Activated T-helper 17 cell treated with anti-CD3 and anti-CD28 coated beads, Interleukin-2, amount 50 U/mL, for 72 hours (primary cell): Measurements from ENCODE around the gene FHAD1. TPM values are rescaled to one million over a fixed set of nuclear protein-coding genes. Genes with fewer than 3 reads are reported as not detected.

ENCODE experiments used
- ATAC-seq: fragments of 150-1000 bp; cut with Tn5 transposase; replicated peaks from 2 replicates; pipeline ENCODE4 v1.10.0; 2021; ENCODE audit warnings: mild to moderate bottlenecking, moderate library complexity
- H3K27ac Mint-ChIP-seq: one replicate; pipeline ENCODE4 v1.8.0; 2022; ENCODE audit warnings: mixed read lengths
- H3K27me3 Mint-ChIP-seq: one replicate; pipeline ENCODE4 v1.8.0; 2022; ENCODE audit warnings: mixed read lengths
- H3K36me3 Mint-ChIP-seq: one replicate; pipeline ENCODE4 v1.8.0; 2022; ENCODE audit warnings: low read depth, mild to moderate bottlenecking, mixed read lengths
- H3K4me1 Mint-ChIP-seq: one replicate; pipeline ENCODE4 v1.8.0; 2022; ENCODE audit warnings: mixed read lengths
- H3K4me3 Mint-ChIP-seq: one replicate; pipeline ENCODE4 v1.8.0; 2022; ENCODE audit warnings: mild to moderate bottlenecking, mixed read lengths
- H3K9me3 Mint-ChIP-seq: one replicate; pipeline ENCODE4 v1.8.0; 2022; ENCODE audit warnings: mixed read lengths
- total RNA-seq, 2 donors: library from RNA; stranded (reverse); gene quantifications; one replicate each; pipeline ENCODE4 v1.2.3, GENCODE V29; 2022

FHAD1 gene
- total RNA-seq, 2 donors from 2014 or later, result not detected

DNA sequence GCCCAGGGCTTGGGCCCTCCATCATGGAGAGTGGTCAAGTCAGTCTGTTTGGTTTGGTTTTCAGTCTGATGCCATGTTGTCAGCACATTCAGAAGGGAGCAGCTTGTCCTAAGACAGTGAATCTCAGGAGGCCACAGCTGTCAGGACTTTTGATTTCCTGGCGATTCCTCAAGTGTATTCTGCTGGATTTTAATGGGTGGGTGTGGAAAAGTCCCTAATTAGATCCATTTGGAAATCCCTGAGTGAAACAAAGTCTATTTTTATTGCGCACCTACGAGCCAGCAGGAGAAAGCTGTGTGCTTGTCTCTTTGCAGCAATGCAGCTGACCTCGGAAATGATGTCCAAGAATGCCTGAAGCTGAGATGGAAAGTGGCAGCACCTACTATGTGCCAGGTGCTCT, 21.6 kb upstream of the FHAD1 start:
- Mint-ChIP-seq H3K27me3 (peaks cover 11% of the 10 kb centered on the region), H3K4me1 (no peaks in the 10 kb centered on the region), H3K36me3 (no peaks in the 10 kb centered on the region), H3K4me3 (no peak overlapping the region), H3K9me3 (no peaks in the 10 kb centered on the region), H3K27ac (no peak overlapping the region)
- no peak for ATAC-seq

GRCh38 chr1:15226388-15227255, 20.4 kb upstream of the FHAD1 start:
- Mint-ChIP-seq H3K36me3 (no peaks in the 10 kb centered on the region), H3K4me1 (no peaks in the 10 kb centered on the region), H3K9me3 (no peaks in the 10 kb centered on the region), H3K27ac (no peak overlapping the region), H3K4me3 (no peak overlapping the region), H3K27me3 (peaks cover 8% of the 10 kb centered on the region)
- no peak for ATAC-seq

DNA sequence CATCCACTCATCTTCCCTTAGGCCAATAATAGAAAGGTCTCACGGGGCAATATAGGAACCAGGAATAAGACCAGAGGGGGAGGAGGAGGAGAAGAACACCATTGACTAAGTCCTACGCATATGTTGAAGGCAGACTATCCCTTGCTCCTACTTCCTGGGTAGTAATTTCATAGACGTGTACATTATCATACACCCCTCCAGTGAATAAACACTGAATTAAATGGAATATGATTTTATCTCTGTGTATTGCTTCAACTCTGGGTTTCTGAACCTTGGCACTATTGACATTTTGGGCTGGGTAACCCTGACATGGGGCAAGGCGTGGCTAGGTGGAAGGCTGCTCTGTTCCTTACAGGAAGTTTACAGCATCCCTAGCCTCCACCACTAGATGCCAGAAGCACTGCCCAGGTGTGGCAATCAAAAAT, 17.3 kb upstream of the FHAD1 start:
- no peaks in the 10 kb centered on the region for H3K36me3 Mint-ChIP-seq
- H3K9me3 Mint-ChIP-seq, result no peaks in the 10 kb centered on the region

GRCh38 chr1:15231714-15232201, 15.3 kb upstream of the FHAD1 start:
- no peaks in the 10 kb centered on the region for H3K36me3 Mint-ChIP-seq
- H3K4me3 Mint-ChIP-seq, result no peak overlapping the region
- ATAC-seq, result peak; percentile 98
- peak overlapping the region; percentile 42 for H3K27ac Mint-ChIP-seq
- H3K27me3 Mint-ChIP-seq, result peaks cover 17% of the 10 kb centered on the region
- H3K4me1 Mint-ChIP-seq, result peaks cover 5% of the 10 kb centered on the region
- H3K9me3 Mint-ChIP-seq, result no peaks in the 10 kb centered on the region

More for the DNA sequence above, 17.3 kb upstream of the FHAD1 start:
- no peak for ATAC-seq
- peaks cover 5% of the 10 kb centered on the region for H3K27me3 Mint-ChIP-seq
- H3K4me3 Mint-ChIP-seq, result no peak overlapping the region
- peaks cover 5% of the 10 kb centered on the region for H3K4me1 Mint-ChIP-seq
- no peak overlapping the region for H3K27ac Mint-ChIP-seq

DNA sequence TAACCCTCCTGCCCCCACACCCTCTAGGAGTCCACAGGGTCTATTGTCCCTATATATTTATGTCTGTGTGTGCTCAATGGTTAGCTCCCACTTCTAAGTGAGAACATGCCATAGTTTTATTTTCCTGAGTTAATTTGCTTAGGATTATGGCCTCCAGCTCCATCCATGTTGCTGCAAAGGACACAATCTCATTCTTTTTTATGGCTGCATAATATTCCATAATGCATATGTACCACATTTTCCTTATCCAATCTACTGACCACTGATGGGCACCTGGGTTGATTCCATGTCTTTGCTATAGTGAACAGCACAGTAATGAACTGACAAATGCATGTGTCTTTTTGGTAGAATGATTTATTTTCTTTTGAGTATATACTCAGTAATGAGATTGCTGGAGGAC, 13.3 kb upstream of the FHAD1 start:
- Mint-ChIP-seq H3K27me3 (peaks cover 24% of the 10 kb centered on the region), H3K9me3 (no peaks in the 10 kb centered on the region), H3K4me1 (peaks cover 5% of the 10 kb centered on the region), H3K27ac (no peak overlapping the region), H3K4me3 (no peak overlapping the region), H3K36me3 (no peaks in the 10 kb centered on the region)
- no peak for ATAC-seq

DNA sequence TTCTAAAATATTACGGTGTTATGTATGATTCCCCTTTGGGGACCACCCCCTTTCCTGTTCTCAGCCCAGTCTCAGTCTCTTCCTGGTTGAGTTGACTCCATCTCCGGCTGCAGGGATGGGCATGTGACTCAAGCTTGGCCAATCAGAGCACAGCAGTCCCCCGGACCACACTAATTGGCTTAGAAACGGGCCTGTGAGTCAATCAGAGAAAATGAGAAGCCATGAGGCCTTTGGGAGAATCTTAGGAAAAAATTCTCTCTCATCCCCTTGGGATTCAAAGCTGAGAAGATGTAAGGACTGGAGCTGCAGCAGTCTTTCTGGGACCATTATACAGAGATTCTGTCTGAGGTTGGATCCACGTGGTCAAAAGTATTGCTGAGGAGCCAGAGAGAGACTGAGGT, 10.7 kb upstream of the FHAD1 start:
- no peaks in the 10 kb centered on the region for H3K36me3 Mint-ChIP-seq
- no peaks in the 10 kb centered on the region for H3K9me3 Mint-ChIP-seq
- H3K4me3 Mint-ChIP-seq, result no peak overlapping the region
- peaks cover 5% of the 10 kb centered on the region for H3K4me1 Mint-ChIP-seq
- ATAC-seq, result no peak
- H3K27me3 Mint-ChIP-seq, result peaks cover 28% of the 10 kb centered on the region
- H3K27ac Mint-ChIP-seq, result no peak overlapping the region

DNA sequence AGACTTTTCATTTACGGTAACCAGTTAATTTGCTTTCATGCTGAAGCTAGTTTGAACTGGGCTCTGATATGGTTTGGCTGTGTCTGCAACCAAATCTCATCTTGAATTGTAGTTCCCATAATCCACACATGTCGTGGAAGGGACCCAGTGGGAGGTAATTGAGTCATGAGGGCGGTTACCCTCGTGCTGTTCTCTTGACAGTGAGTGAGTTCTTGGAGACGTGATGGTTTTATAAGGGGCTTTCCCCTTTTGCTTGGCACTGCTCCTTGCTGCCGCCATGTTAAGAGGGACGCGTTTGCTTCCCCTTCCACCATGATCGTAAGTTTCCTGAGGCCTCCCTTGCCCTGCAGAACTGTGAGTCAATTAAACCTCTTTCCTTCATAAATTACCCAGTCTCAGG, 10.3 kb upstream of the FHAD1 start:
- H3K27ac Mint-ChIP-seq, result no peak overlapping the region
- H3K36me3 Mint-ChIP-seq, result no peaks in the 10 kb centered on the region
- peaks cover 5% of the 10 kb centered on the region for H3K4me1 Mint-ChIP-seq
- H3K4me3 Mint-ChIP-seq, result no peak overlapping the region
- no peak for ATAC-seq
- H3K9me3 Mint-ChIP-seq, result no peaks in the 10 kb centered on the region
- H3K27me3 Mint-ChIP-seq, result peaks cover 28% of the 10 kb centered on the region

- peaks cover 39% of the 10 kb centered on the region for H3K27me3 Mint-ChIP-seq
- H3K9me3 Mint-ChIP-seq, result no peaks in the 10 kb centered on the region
- H3K27ac Mint-ChIP-seq, result no peak overlapping the region
- H3K4me3 Mint-ChIP-seq, result no peak overlapping the region
- no peaks in the 10 kb centered on the region for H3K36me3 Mint-ChIP-seq
- peaks cover 5% of the 10 kb centered on the region for H3K4me1 Mint-ChIP-seq
- no peak for ATAC-seq
Measured at GRCh38 chr1:15238789-15239188, 8.2 kb upstream of the FHAD1 start.

DNA sequence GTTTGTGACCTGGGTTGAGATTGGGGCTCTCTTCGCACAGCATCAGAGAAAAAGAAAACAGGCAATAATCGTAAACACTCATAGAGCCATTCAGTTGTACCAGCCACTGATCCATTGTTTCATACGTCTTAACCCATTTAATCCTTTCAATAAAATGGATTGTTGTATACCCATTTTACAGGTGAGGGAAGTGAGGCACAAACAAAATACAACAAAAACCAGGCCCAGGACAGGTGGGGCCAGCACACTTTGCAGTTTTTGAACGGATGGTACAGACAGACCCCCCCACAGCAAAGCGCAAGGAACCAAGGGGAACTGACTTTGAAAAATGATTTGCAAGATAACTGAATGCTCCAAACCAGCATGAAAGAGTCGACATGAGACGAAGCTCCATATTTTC, 4.3 kb upstream of the FHAD1 start:
- no peak for ATAC-seq
- Mint-ChIP-seq H3K9me3 (no peaks in the 10 kb centered on the region), H3K36me3 (no peaks in the 10 kb centered on the region), H3K4me1 (peaks cover 8% of the 10 kb centered on the region), H3K27ac (no peak overlapping the region), H3K4me3 (no peak overlapping the region), H3K27me3 (peaks cover 41% of the 10 kb centered on the region)

DNA sequence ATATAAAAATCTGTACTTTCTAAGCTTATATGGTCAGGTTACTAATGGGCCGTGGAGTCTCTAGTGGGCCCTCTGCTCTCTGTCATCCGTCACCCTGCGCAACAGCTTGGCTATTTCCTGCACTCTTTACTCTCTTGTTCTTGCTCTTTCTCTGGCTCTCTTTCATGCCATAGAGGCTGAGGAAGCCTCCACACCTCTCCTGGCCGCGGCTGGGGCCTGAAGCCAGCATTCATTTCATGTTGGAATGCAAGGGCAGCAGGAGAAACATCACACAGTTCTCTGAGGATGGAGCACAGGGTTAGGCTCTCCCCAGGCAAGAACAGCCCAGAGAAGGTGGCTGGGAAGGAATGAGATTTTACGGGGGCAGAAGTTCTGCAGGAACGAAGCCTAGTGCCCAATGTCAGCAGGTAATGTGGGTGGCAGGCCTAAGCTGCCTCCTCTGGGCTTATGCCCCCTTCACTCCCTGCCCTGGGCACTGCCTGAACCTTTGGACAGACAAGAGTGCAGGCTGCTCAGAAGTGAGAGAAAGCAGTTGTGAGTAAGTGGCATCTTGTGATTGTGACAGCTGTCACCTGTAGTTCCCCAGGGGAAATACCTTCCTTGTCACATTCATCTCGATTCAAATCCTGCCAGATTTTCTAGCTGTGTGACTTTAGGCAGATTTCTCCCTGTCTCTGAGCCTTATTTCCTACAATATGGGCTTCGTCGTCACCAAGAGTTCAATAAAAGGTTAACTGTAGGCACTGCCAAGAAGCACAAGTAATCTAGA, 3.6 kb upstream of the FHAD1 start:
- H3K9me3 Mint-ChIP-seq, result no peaks in the 10 kb centered on the region
- peaks cover 10% of the 10 kb centered on the region for H3K4me1 Mint-ChIP-seq
- no peak overlapping the region for H3K27ac Mint-ChIP-seq
- no peaks in the 10 kb centered on the region for H3K36me3 Mint-ChIP-seq
- ATAC-seq, result peak; percentile 91
- H3K4me3 Mint-ChIP-seq, result no peak overlapping the region
- H3K27me3 Mint-ChIP-seq, result peaks cover 44% of the 10 kb centered on the region

DNA sequence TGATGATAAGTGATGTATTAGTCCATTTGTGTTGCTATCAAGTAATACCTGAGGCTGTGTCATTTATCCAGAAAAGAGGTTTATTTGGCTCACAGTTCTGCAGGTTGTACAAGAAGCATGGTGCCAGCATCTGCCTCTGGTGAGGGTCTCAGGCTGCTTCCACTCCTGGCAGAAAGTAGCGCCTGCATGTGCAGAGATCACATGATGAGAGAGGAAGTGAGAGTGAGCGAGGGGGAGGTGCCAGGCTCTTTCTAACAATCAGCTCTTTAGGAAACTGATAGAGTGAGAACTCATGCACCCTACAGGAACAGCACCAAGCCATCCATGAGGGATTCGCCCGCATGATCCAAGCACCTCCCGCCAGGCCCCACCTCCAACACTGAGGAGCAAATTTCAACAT, 2.2 kb upstream of the FHAD1 start:
- Mint-ChIP-seq H3K27ac (no peak overlapping the region), H3K9me3 (no peaks in the 10 kb centered on the region), H3K27me3 (peaks cover 51% of the 10 kb centered on the region), H3K4me1 (peaks cover 17% of the 10 kb centered on the region), H3K4me3 (no peak overlapping the region), H3K36me3 (peaks cover 6% of the 10 kb centered on the region)
- ATAC-seq, result no peak

DNA sequence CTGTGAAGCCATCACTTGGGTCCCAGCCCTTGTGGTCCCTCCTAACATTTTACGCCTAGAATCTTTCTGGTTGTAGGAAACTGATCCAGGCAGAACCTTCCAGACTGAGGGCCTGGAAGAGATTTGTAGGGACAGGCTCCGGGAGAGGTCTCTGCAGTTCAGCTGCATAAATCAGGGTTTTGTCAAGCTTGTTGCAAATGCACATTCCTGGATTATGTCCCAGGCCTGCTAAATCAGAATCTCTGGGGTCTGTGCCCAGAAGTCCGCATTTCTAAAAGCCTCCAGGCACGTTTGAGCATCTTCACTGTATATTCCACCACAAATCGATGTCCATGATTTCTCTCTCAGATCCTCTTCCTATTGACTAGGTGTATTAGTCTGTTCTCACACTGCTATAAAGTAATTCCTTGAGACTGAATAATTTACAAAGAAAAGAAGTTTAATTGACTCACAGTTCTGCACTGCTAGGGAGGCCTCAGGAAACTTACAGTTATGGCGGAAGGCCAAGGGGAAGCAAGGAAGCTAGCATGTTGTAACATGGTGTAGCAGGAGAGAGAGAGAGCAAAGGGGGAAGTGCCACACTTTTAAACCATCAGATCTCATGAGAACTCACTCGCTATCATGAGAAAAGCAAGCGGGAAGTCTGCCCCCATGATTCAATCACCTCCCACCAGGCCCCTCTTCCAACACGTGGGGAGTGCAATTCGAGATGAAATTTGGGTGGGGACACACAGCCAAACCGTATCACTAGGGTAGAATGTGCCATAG, 1.2 kb upstream of the FHAD1 start:
- ATAC-seq, result no peak
- Mint-ChIP-seq H3K27ac (no peak overlapping the region), H3K36me3 (peaks cover 6% of the 10 kb centered on the region), H3K9me3 (no peaks in the 10 kb centered on the region), H3K4me3 (peak overlapping the region; percentile 30), H3K27me3 (peaks cover 55% of the 10 kb centered on the region), H3K4me1 (peaks cover 17% of the 10 kb centered on the region)

DNA sequence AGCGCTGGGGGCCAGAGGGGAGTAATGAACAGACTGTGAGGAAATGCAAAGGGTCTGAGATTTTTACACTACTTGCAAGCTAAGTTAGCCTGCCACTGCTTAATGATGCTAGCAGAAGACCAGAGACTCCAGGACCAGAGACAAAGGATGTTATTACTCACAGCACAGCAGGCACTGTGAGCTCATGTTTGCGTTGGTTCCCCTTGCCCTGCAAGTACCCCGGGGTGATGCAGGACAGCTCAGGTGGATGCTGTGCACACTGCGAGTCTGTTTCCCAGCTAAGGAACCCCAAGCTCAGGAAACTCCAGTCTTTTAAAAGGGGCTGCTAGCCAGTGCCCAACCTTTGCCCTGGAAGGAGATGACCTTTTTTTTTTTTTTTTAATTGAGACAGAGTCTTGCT, 1.2 kb downstream of the FHAD1 start:
- Mint-ChIP-seq H3K27ac (no peak overlapping the region), H3K4me1 (peaks cover 26% of the 10 kb centered on the region), H3K4me3 (peak overlapping the region; percentile 55), H3K9me3 (no peaks in the 10 kb centered on the region), H3K36me3 (peaks cover 6% of the 10 kb centered on the region), H3K27me3 (peaks cover 46% of the 10 kb centered on the region)
- ATAC-seq, result no peak

GRCh38 chr1:15249081-15249480, 2.1 kb downstream of the FHAD1 start:
- peak overlapping the region; percentile 86 for H3K27ac Mint-ChIP-seq

More at GRCh38 chr1:15249081-15249480, 2.1 kb downstream of the FHAD1 start:
- H3K27me3 Mint-ChIP-seq, result peaks cover 46% of the 10 kb centered on the region
- ATAC-seq, result peak; percentile 96
- peaks cover 6% of the 10 kb centered on the region for H3K36me3 Mint-ChIP-seq
- peak overlapping the region; percentile 51 for H3K4me3 Mint-ChIP-seq
- peaks cover 30% of the 10 kb centered on the region for H3K4me1 Mint-ChIP-seq
- no peaks in the 10 kb centered on the region for H3K9me3 Mint-ChIP-seq
